ENCODE results near the gene MCTP1. TPM values are rescaled to one million over a fixed set of nuclear protein-coding genes. Genes with fewer than 3 reads are reported as not detected.

MCTP1 gene
- polyA plus RNA-seq, 3 donors: 34.4 to 72.9 (median 55.5) TPM

- Histone ChIP-seq H3K9ac (ENCODE audit: insufficient read depth, low read length, poor library complexity, severe bottlenecking) (no peak overlapping the region), H3K27ac (ENCODE audit: low read depth in 1 of 2, low read length in 2 of 2) (no peak overlapping the region), H3K36me3 (replicated peaks in 1 of 2; ENCODE audit: control insufficient read depth in 1 of 2, insufficient read depth in 2 of 2, low read length in 2 of 2) (no peaks in the 10 kb centered on the region), H3K9me3 (replicated peaks in 1 of 2; ENCODE audit: control insufficient read depth in 1 of 2, insufficient read depth in 1 of 2, low read length in 2 of 2) (no peaks in the 10 kb centered on the region), H3K27me3 (ENCODE audit: control insufficient read depth in 2 of 2, insufficient read depth in 2 of 2, low read length in 2 of 2) (no peaks in the 10 kb centered on the region), H4K20me1 (ENCODE audit: insufficient read depth, low read length) (no peaks in the 10 kb centered on the region), H3K4me3 (replicated peaks in 1 of 3; ENCODE audit: low read depth in 2 of 3, low read length in 3 of 3) (no peak overlapping the region), H3K79me2 (ENCODE audit: insufficient read depth, low read length) (no peaks in the 10 kb centered on the region), H2AFZ (ENCODE audit: insufficient read depth, low read depth, low read length, poor library complexity, severe bottlenecking) (no peak overlapping the region), H3K4me2 (replicated peaks; ENCODE audit: extremely low read depth, low read length, poor library complexity, severe bottlenecking) (no peak overlapping the region), H3K4me1 (ENCODE audit: control insufficient read depth in 1 of 2, insufficient read depth in 2 of 2, low read length in 2 of 2) (no peaks in the 10 kb centered on the region)
- Mint-ChIP-seq H3K9me3 (no peaks in the 10 kb centered on the region), H3K27me3 (ENCODE audit: low read depth in 3 of 3) (no peaks in the 10 kb centered on the region), H3K4me3 (no peak overlapping the region), H3K4me1 (no peaks in the 10 kb centered on the region), H3K36me3 (peaks cover 3 to 4% of the 10 kb centered on the region in 2 donors), H3K27ac (no peak overlapping the region)
- no peak for TF ChIP-seq CTCF (IDR thresholded peaks at IDR 0.05)
- intact Hi-C loops (cut with micrococcal nuclease): no loop called here
- no CpG with 5 or more reads among the region's 3 CpGs for WGBS (ENCODE audit: insufficient coverage)
- DNase-seq: no peak
Observed at GRCh38 chr5:94759022-94759421, 525.9 kb downstream of the MCTP1 start.

DNA sequence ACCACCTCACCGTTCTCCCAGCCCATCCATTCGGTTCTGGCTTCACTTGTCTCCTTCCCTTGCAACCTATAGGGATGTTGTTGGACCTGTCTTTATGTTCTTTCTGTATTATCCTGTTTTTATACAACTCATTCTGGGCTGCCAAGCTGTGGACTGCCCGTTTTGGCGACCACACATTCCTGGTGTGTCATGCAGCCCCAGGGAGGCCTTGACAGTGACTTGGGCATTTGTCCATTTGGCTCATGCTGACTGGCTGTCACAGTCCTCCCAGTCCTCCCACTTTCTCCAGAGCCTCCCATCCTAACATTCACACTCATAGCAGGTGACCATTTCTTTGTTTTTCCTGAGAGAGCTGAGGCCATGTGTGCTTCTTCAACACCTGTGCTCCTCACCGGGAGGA lies 530.1 kb downstream of the MCTP1 start:
- Mint-ChIP-seq H3K9me3 (no peaks in the 10 kb centered on the region), H3K27me3 (ENCODE audit: low read depth in 3 of 3) (no peaks in the 10 kb centered on the region), H3K27ac (no peak overlapping the region), H3K4me1 (no peaks in the 10 kb centered on the region), H3K36me3 (peaks cover 8 to 12% of the 10 kb centered on the region in 2 donors), H3K4me3 (no peak overlapping the region)
- H3K36me3 ChIP-seq (replicated peaks in 1 of 2; ENCODE audit: control insufficient read depth in 1 of 2, insufficient read depth in 2 of 2, low read length in 2 of 2): peaks cover 3 to 12% of the 10 kb centered on the region in 2 donors
- no peaks in the 10 kb centered on the region for H3K27me3 ChIP-seq (ENCODE audit: control insufficient read depth in 2 of 2, insufficient read depth in 2 of 2, low read length in 2 of 2)
- H3K79me2 ChIP-seq (ENCODE audit: insufficient read depth, low read length): no peaks in the 10 kb centered on the region
- no peaks in the 10 kb centered on the region for H3K9me3 ChIP-seq (replicated peaks in 1 of 2; ENCODE audit: control insufficient read depth in 1 of 2, insufficient read depth in 1 of 2, low read length in 2 of 2)
- no peak overlapping the region for H3K9ac ChIP-seq (ENCODE audit: insufficient read depth, low read length, poor library complexity, severe bottlenecking)
- H3K4me3 ChIP-seq (replicated peaks in 1 of 3; ENCODE audit: low read depth in 2 of 3, low read length in 3 of 3): no peak overlapping the region
- no peak for DNase-seq
- WGBS (ENCODE audit: insufficient coverage): 89% methylated on average over 3 of the region's 5 CpGs
- H3K27ac ChIP-seq (ENCODE audit: low read depth in 1 of 2, low read length in 2 of 2): no peak overlapping the region
- intact Hi-C loops (cut with micrococcal nuclease): no loop called here
- no peaks in the 10 kb centered on the region for H3K4me1 ChIP-seq (ENCODE audit: control insufficient read depth in 1 of 2, insufficient read depth in 2 of 2, low read length in 2 of 2)
- TF ChIP-seq CTCF (IDR thresholded peaks at IDR 0.05): no peak
- H4K20me1 ChIP-seq (ENCODE audit: insufficient read depth, low read length): no peaks in the 10 kb centered on the region
- H3K4me2 ChIP-seq (replicated peaks; ENCODE audit: extremely low read depth, low read length, poor library complexity, severe bottlenecking): no peak overlapping the region
- no peak overlapping the region for H2AFZ ChIP-seq (ENCODE audit: insufficient read depth, low read depth, low read length, poor library complexity, severe bottlenecking)
